Lower leg skin (tissue), 3 donors: ENCODE data around the gene LETMD1.

Experiments used
- POLR2A ChIP-seq, 2 donors: fragments of 450-650 bp; IDR thresholded peaks; one replicate each; pipeline ENCODE4 v1.6.1; 2016 to 2017; ENCODE audit warnings: antibody characterized with exemption in 2 of 2, mild to moderate bottlenecking in 1 of 2, moderate library complexity in 1 of 2
- TF ChIP-seq, protein P1 (sequence below), 3 donors: fragments of 450-650 bp; IDR thresholded peaks; one replicate each; pipeline ENCODE4 v1.5.1; 2016; ENCODE audit warnings: antibody characterized with exemption in 3 of 3, mild to moderate bottlenecking in 3 of 3, moderate library complexity in 2 of 3

DNA sequence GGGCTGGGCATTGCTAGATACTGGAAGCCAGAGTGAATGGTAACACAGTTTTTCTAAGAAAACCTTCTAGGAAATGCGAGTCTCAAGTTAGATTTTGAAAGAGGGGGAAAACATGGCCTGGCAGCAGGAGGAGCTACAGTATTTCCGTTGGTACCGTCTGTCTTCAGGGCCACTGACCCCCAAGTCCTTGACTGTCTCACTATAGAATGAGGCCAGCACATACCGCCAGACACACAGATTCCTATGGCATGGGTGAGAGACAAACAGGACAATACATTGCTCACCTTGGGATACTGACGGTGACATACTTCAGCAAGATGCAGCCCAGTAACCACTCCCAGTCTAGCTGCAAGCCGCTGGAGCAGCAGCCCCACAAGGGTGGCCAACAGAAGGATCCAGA, 43.6 kb upstream of the LETMD1 start:
- TF ChIP-seq, protein P1, sequence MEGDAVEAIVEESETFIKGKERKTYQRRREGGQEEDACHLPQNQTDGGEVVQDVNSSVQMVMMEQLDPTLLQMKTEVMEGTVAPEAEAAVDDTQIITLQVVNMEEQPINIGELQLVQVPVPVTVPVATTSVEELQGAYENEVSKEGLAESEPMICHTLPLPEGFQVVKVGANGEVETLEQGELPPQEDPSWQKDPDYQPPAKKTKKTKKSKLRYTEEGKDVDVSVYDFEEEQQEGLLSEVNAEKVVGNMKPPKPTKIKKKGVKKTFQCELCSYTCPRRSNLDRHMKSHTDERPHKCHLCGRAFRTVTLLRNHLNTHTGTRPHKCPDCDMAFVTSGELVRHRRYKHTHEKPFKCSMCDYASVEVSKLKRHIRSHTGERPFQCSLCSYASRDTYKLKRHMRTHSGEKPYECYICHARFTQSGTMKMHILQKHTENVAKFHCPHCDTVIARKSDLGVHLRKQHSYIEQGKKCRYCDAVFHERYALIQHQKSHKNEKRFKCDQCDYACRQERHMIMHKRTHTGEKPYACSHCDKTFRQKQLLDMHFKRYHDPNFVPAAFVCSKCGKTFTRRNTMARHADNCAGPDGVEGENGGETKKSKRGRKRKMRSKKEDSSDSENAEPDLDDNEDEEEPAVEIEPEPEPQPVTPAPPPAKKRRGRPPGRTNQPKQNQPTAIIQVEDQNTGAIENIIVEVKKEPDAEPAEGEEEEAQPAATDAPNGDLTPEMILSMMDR (IDR thresholded peaks at IDR 0.05), result no peak
- no peak for TF ChIP-seq POLR2A (IDR thresholded peaks at IDR 0.05)
